Measurements from ENCODE around the gene WWOX. TPM values are rescaled to one million over a fixed set of nuclear protein-coding genes. Genes with fewer than 3 reads are reported as not detected.

Gene WWOX
- total RNA-seq, 6 experiments from 2014 or later = 13.0 to 24.3 (median 16.5) TPM

- H3K4me1 ChIP-seq = no peaks in the 10 kb centered on the region
- no peaks in the 10 kb centered on the region for H3K36me3 ChIP-seq
- no peaks in the 10 kb centered on the region for H3K9me3 ChIP-seq
- no peak overlapping the region for H3K4me3 ChIP-seq
- intact Hi-C loops (cut with DNase I) = no loop called here
- ATAC-seq (peak in 3 of 4 donors; percentile 33 to 54 (median 44)), DNase-seq (no peak)
- TF ChIP-seq, protein P1, sequence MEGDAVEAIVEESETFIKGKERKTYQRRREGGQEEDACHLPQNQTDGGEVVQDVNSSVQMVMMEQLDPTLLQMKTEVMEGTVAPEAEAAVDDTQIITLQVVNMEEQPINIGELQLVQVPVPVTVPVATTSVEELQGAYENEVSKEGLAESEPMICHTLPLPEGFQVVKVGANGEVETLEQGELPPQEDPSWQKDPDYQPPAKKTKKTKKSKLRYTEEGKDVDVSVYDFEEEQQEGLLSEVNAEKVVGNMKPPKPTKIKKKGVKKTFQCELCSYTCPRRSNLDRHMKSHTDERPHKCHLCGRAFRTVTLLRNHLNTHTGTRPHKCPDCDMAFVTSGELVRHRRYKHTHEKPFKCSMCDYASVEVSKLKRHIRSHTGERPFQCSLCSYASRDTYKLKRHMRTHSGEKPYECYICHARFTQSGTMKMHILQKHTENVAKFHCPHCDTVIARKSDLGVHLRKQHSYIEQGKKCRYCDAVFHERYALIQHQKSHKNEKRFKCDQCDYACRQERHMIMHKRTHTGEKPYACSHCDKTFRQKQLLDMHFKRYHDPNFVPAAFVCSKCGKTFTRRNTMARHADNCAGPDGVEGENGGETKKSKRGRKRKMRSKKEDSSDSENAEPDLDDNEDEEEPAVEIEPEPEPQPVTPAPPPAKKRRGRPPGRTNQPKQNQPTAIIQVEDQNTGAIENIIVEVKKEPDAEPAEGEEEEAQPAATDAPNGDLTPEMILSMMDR (IDR thresholded peaks at IDR 0.05) = no peak
- TF ChIP-seq POLR2A (IDR thresholded peaks at IDR 0.05) = no peak
- no peaks in the 10 kb centered on the region for H3K27me3 ChIP-seq
- no peak overlapping the region for H3K27ac ChIP-seq
- WGBS (ENCODE audit: insufficient coverage, low coverage, low lambda C conversion rate, missing lambda C conversion rate) = 80% methylated on average over 13 of the region's 15 CpGs
Measured at GRCh38 chr16:79171931-79172705, 1072.7 kb downstream of the WWOX start.

- 70% methylated on average over 2 of the region's 4 CpGs for WGBS (ENCODE audit: insufficient coverage, low coverage, low lambda C conversion rate, missing lambda C conversion rate)
Measured at GRCh38 chr16:79172976-79173500, 1073.6 kb downstream of the WWOX start.

GRCh38 chr16:79173919-79174318 is 1074.5 kb downstream of the WWOX start:
- WGBS (ENCODE audit: insufficient coverage, low coverage, low lambda C conversion rate, missing lambda C conversion rate) = 74% methylated on average over 2 of the region's 4 CpGs
- intact Hi-C loops (cut with DNase I) = no loop called here
- H3K27ac ChIP-seq = no peak overlapping the region
- no peak for DNase-seq
- no peak for TF ChIP-seq POLR2A (IDR thresholded peaks at IDR 0.05)
- TF ChIP-seq, protein P1 (IDR thresholded peaks at IDR 0.05) = no peak
- H3K9me3 ChIP-seq = no peaks in the 10 kb centered on the region
- H3K4me1 ChIP-seq = no peaks in the 10 kb centered on the region
- H3K36me3 ChIP-seq = no peaks in the 10 kb centered on the region
- H3K27me3 ChIP-seq = no peaks in the 10 kb centered on the region
- no peak overlapping the region for H3K4me3 ChIP-seq
- ATAC-seq = no peak

More at GRCh38 chr16:79172976-79173500, 1073.6 kb downstream of the WWOX start:
- TF ChIP-seq, protein P1 (IDR thresholded peaks at IDR 0.05) = no peak
- no peak for TF ChIP-seq POLR2A (IDR thresholded peaks at IDR 0.05)
- Histone ChIP-seq H3K27me3 (no peaks in the 10 kb centered on the region), H3K9me3 (no peaks in the 10 kb centered on the region), H3K4me1 (no peaks in the 10 kb centered on the region), H3K27ac (no peak overlapping the region), H3K36me3 (no peaks in the 10 kb centered on the region), H3K4me3 (no peak overlapping the region)
- intact Hi-C loops (cut with DNase I) = no loop called here
- DNase-seq = no peak
- ATAC-seq = no peak

- Histone ChIP-seq H3K27ac (no peak overlapping the region), H3K36me3 (no peaks in the 10 kb centered on the region), H3K27me3 (no peaks in the 10 kb centered on the region), H3K9me3 (no peaks in the 10 kb centered on the region), H3K4me1 (no peaks in the 10 kb centered on the region), H3K4me3 (no peak overlapping the region)
- 84% methylated on average over 6 of the region's 6 CpGs for WGBS (ENCODE audit: insufficient coverage, low coverage, low lambda C conversion rate, missing lambda C conversion rate)
- intact Hi-C loops (cut with DNase I) = no loop called here
- TF ChIP-seq POLR2A (IDR thresholded peaks at IDR 0.05) = no peak
- TF ChIP-seq, protein P1 (IDR thresholded peaks at IDR 0.05) = no peak
- ATAC-seq (no peak), DNase-seq (no peak)
Measured at GRCh38 chr16:79175286-79176057, 1076.0 kb downstream of the WWOX start.

Data from right lobe of liver (tissue), 6 donors.